Neural progenitor cell (in vitro differentiated cells): ENCODE results near the gene PRICKLE1.

Experiments
- EZH2 ChIP-seq: fragments of 200-600 bp; sonication (generic); IDR thresholded peaks from 2 replicates; pipeline ENCODE4 v1.6.1; 2017; ENCODE audit warnings: antibody characterized with exemption, mild to moderate bottlenecking, moderate library complexity
- EZH2phosphoT487 ChIP-seq: fragments of 200-600 bp; sonication (generic); IDR thresholded peaks from 2 replicates; pipeline ENCODE4 v1.6.1; 2017; ENCODE audit warnings: antibody characterized with exemption
- TF ChIP-seq, protein P1 (sequence below): fragments of 200-600 bp; sonication (generic); IDR thresholded peaks from 2 replicates; pipeline ENCODE4 v1.5.1; 2017; ENCODE audit warnings: antibody characterized with exemption, mild to moderate bottlenecking

DNA sequence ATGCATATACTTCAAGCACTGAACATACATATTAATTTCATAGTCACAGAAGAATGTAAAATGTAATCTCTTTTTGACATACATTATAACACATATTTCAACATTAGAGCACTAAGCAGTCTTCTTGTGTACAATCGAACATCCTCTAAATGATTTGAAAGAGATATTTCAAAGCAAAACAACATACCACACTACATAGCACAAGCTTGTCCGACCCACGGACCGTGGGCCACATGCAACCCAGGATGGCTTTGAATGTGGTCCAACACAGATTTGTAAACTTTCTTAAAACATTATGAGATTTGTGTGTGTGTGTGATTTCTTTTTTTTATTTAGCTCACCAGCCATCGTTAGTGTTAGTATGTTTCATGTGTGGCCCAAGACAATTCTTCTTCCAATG, 7.0 kb downstream of the PRICKLE1 start:
- TF ChIP-seq, protein P1, sequence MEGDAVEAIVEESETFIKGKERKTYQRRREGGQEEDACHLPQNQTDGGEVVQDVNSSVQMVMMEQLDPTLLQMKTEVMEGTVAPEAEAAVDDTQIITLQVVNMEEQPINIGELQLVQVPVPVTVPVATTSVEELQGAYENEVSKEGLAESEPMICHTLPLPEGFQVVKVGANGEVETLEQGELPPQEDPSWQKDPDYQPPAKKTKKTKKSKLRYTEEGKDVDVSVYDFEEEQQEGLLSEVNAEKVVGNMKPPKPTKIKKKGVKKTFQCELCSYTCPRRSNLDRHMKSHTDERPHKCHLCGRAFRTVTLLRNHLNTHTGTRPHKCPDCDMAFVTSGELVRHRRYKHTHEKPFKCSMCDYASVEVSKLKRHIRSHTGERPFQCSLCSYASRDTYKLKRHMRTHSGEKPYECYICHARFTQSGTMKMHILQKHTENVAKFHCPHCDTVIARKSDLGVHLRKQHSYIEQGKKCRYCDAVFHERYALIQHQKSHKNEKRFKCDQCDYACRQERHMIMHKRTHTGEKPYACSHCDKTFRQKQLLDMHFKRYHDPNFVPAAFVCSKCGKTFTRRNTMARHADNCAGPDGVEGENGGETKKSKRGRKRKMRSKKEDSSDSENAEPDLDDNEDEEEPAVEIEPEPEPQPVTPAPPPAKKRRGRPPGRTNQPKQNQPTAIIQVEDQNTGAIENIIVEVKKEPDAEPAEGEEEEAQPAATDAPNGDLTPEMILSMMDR: no peak
- TF ChIP-seq EZH2phosphoT487: no peak
- TF ChIP-seq EZH2: no peak
